GM21515 (cell line): ENCODE data around the gene DGKD.
A peak's percentile ranks its signal among the peaks of the same experiment; 100 is the strongest.
"Not testable (repeated sequence)": the region's sequence is repeated elsewhere in the genome, so short reads cannot be mapped to it uniquely, and the experiment has no call there.

Source experiments
- ATAC-seq: cut with Tn5 transposase; IDR thresholded peaks from one replicate; pipeline ENCODE4 v1.9.1; 2021; ENCODE audit not compliant: unreplicated experiment

Gene DGKD

GRCh38 chr2:233353769-233354499 is at the start of gene DGKD:
Gene DGKD (plus strand): TSS chr2:233354494. CDS start chr2:233354519, 25 bp downstream.
- peak; percentile 57 for ATAC-seq

- no peak for ATAC-seq
These were observed 46.7 kb upstream of the DGKD start, which contains the start of gene SAG for GRCh38 chr2:233307565-233307964. Gene SAG (plus strand): TSS chr2:233307816. CDS start chr2:233309190, 1,374 bp downstream.

- ATAC-seq, result no peak
These were observed 42.9 kb upstream of the DGKD start for GRCh38 chr2:233311241-233311926.

GRCh38 chr2:233312874-233313273 is 41.4 kb upstream of the DGKD start:
- no peak for ATAC-seq

- no peak for ATAC-seq
These were observed 39.9 kb upstream of the DGKD start for GRCh38 chr2:233314180-233314925.

GRCh38 chr2:233317196-233317943 is 36.9 kb upstream of the DGKD start:
- no peak for ATAC-seq

GRCh38 chr2:233319256-233319655 is 35.0 kb upstream of the DGKD start:
- ATAC-seq, result no peak

- ATAC-seq, result no peak
These were observed 33.8 kb upstream of the DGKD start for GRCh38 chr2:233320470-233320869.

- no peak for ATAC-seq
These were observed 33.1 kb upstream of the DGKD start for GRCh38 chr2:233321166-233321565.

GRCh38 chr2:233323851-233324250 is 30.4 kb upstream of the DGKD start:
- no peak for ATAC-seq

- no peak for ATAC-seq
These were observed 29.0 kb upstream of the DGKD start for GRCh38 chr2:233325256-233325655.

- no peak for ATAC-seq
These were observed 28.5 kb upstream of the DGKD start for GRCh38 chr2:233325814-233326213.

GRCh38 chr2:233326500-233326899 is 27.8 kb upstream of the DGKD start:
- no peak for ATAC-seq

GRCh38 chr2:233328922-233329321 is 25.4 kb upstream of the DGKD start:
- no peak for ATAC-seq

- no peak for ATAC-seq
These were observed 24.7 kb upstream of the DGKD start for GRCh38 chr2:233329489-233330135.

GRCh38 chr2:233331536-233331935 is 22.8 kb upstream of the DGKD start:
- ATAC-seq, result peak; percentile 93

GRCh38 chr2:233332125-233332524 is 22.2 kb upstream of the DGKD start:
- no peak for ATAC-seq

GRCh38 chr2:233334915-233335314 is 19.4 kb upstream of the DGKD start:
- no peak for ATAC-seq

- not testable (repeated sequence) for ATAC-seq
These were observed 18.2 kb upstream of the DGKD start for GRCh38 chr2:233336091-233336490.

- ATAC-seq, result no peak
These were observed 17.8 kb upstream of the DGKD start for GRCh38 chr2:233336541-233336940.
